Cortex of kidney (tissue), 1 donor: ENCODE results near the gene THUMPD3.

Source experiments
- DNase-seq: peaks from one replicate; lab custom pipeline; 2025; lab: John Stamatoyannopoulos, UW

The THUMPD3 gene

DNA sequence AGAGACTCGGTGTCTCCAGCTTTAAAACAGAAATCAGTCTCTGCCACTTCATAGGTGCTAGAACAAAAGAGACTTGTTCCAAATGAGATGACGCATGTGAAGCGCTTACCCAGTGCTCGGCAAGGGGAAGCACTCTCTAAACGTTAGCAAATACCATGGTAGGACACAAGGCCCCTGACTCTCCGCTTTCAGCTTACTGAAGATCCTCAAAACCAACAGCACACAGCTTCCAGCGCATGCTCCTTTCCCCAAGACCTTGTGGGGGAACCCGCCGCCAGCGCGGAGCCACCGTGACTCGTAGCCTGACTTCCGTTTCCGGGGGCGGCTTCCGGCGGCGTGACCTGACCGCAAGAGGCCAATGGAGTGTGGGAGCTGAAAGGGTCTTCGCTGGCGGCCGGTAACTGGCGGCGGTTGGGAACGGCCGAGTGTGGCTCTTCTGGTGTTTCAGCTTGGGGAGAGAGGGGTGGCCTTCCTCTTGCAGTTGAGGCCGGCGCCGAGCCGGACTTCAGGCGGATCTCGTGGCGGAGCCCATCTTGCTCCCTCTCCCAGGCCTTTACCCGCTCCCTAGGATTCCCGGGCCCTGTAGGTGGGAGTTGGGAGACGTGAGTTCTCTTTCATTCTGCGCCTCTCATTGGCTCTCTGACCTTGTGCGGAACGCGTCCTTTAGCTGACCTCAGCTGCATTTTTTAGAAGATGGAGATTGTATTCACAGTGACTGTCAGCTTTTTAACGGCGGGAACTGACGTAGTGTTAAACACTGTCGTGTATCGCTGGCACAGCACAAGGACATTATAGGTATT is at the start of gene THUMPD3:
THUMPD3 (plus strand) TSS at position 324 of the 800 bp plus-strand sequence. CDS start 2,015 bp downstream, outside the sequence.
- DNase-seq, result peak; percentile 41

GRCh38 chr3:9314796-9315195 is 48.1 kb upstream of the THUMPD3 start:
- DNase-seq, result no peak

GRCh38 chr3:9316881-9317361 is 45.9 kb upstream of the THUMPD3 start:
- no peak for DNase-seq

- DNase-seq, result no peak
Observed at GRCh38 chr3:9322780-9323179, 40.1 kb upstream of the THUMPD3 start.

DNA sequence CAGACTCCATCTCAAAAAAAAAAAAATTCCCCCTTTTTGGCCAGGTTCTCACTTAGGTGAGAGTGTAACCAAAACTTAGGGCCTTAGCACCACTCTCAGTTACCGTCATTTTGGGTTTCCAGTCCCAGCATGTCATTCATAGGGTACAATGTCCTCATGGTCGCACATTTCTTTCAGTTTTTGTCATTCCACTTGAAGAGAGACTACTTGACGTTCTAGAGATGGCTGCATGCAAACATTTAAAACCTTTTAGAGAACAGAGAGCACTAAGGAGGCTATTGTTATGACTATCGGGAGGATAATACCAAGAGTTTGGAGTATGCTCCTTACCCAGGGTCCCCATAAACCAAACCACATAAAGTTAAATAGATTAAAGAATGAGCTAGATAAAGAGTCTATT is 37.9 kb upstream of the THUMPD3 start:
- no peak for DNase-seq

GRCh38 chr3:9327578-9327977 is 35.3 kb upstream of the THUMPD3 start:
- DNase-seq, result no peak

GRCh38 chr3:9330166-9330703 is 32.6 kb upstream of the THUMPD3 start:
- no peak for DNase-seq

GRCh38 chr3:9331171-9331570 is 31.7 kb upstream of the THUMPD3 start:
- no peak for DNase-seq

GRCh38 chr3:9332250-9333030 is 30.4 kb upstream of the THUMPD3 start:
- DNase-seq, result no peak

GRCh38 chr3:9339761-9340471 is 22.9 kb upstream of the THUMPD3 start:
- no peak for DNase-seq

GRCh38 chr3:9340472-9340902 is 22.4 kb upstream of the THUMPD3 start:
- DNase-seq, result no peak

DNA sequence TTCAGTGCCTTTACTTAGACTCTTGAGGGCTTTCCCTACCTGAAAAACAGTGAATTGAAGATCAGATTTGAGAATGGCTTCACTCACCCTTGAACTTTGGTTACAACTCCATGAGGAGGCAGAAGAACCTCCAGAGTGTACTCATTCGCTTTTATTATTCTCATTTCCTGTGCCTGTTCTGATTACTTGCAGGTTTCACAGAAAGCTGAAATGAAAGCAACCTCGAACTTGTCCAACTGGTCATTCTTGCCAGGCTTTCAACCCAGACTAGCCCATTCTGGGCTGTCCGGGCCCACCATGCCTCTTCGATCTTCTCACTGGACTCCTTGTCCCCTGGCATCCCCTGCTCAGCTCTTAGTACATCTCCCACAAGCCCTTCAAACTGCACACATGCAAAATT is 20.2 kb upstream of the THUMPD3 start:
- DNase-seq, result no peak

- DNase-seq, result no peak
Observed at GRCh38 chr3:9343115-9343514, 19.7 kb upstream of the THUMPD3 start.

DNA sequence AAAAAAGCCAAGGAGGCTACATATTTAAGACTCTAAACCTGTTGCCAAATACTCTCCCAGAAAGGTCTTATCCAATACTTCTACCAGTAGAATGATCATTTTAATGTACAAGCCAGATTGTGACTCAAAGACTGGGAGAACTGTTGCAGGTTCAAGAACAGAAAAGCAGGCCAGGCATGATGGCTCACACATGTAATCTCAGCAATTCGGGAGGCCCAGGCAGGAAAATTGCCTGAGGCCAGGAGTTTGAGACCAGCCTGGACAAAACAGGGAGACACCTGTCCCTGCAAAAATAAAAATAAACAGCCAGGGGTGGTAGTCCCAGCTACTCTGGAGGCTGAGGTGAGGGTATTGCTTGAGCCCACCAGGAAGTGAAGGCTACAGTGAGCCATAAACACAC is 17.8 kb upstream of the THUMPD3 start:
- no peak for DNase-seq

- no peak for DNase-seq
Observed at GRCh38 chr3:9346141-9346540, 16.7 kb upstream of the THUMPD3 start.

DNA sequence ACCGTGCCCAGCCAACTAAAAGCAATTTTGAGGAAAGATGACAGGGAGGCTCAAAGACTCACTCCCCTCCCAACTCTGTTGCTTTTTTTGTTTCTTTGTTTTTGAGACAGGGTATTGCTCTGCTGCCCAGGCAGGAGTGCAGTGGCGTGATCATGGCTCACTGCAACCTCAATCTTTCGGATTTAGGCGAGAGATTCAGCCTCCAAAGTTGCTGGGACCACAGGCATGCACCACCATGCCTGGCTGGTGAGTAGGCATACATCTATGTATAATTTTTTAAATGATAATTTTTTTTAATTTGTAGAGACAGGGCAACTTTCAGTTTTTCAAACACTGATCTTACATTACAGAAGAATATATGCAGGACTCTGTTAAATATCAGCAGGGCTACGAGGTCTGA is 15.8 kb upstream of the THUMPD3 start:
- no peak for DNase-seq

- no peak for DNase-seq
Observed at GRCh38 chr3:9347887-9348286, 15.0 kb upstream of the THUMPD3 start.

GRCh38 chr3:9349321-9350117 is 13.3 kb upstream of the THUMPD3 start:
- no peak for DNase-seq

- no peak for DNase-seq
Observed at GRCh38 chr3:9351709-9352126, 11.1 kb upstream of the THUMPD3 start.

DNA sequence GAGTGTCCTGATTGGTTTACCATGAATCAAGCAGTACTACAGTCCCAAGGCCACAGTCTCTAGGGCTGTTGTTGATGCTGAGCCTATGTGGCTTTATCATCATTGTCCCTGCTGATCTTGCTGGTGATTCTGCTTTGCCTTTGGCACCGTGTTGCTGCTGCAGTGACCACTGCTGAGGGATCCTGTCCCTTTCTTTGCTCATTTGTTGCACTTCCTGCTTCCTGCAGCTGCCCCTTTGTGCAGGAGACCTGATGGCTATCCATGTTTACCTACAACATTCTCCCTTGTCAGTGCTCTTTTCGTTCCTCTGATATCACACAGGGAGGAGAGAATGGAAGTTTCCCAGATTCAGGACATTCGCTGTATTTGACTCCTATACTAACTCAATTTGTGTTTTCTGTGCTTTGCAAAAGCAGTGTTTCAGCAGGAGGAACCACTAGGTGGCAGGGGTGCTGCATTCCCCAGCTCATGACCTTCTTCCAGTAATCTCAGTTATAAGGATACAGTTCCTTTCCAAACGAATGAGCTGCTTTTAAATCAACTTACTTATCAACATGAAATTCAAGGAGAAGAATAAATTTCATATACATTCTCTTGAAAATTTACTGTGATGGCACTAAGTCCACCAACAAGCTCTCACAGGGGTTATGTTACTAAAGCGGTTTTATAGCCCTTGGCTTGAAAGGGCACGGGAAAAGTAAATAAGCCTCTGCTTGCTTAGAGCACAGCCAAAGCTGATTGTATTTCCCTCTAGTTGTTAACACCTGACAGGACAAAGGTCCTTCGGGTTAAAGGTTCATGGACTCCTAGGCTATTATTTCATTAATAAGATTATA is 9.7 kb upstream of the THUMPD3 start:
- no peak for DNase-seq
